Measurements from ENCODE around the gene CYP4A11.
"Not testable (repeated sequence)": the region's sequence is repeated elsewhere in the genome, so short reads cannot be mapped to it uniquely, and the experiment has no call there.

The CYP4A11 gene

GRCh38 chr1:46903481-46903880 lies 37.8 kb downstream of the CYP4A11 start:
- DNase-seq = peak; percentile 32

- DNase-seq = no peak
These were observed 40.9 kb downstream of the CYP4A11 start for GRCh38 chr1:46900401-46900800.

GRCh38 chr1:46881656-46882055 lies 59.6 kb downstream of the CYP4A11 start:
- not testable (repeated sequence) for DNase-seq

All from NCI-H2029 (cell line).